ENCODE measurements around the gene SLC16A8.

SLC16A8 gene

GRCh38 chr22:38032681-38033521 lies 51.1 kb downstream of the SLC16A8 start (continued):
- TF ChIP-seq ZFHX2 (tag by site-specific recombination; conservative IDR thresholded peaks at IDR 0.05) (peak; percentile 87), ZNF776 (tag by site-specific recombination; IDR thresholded peaks at IDR 0.05; ENCODE audit: borderline replicate concordance) (no peak), ZNF214 (tag by site-specific recombination; IDR thresholded peaks at IDR 0.05; ENCODE audit: borderline replicate concordance) (no peak), ZNF704 (tag by site-specific recombination; IDR thresholded peaks at IDR 0.05) (no peak), HOXA7 (CRISPR knock-in tag; IDR thresholded peaks at IDR 0.05; ENCODE audit: borderline replicate concordance) (no peak), ZNF175 (tag by site-specific recombination; IDR thresholded peaks at IDR 0.05) (no peak), ZNF561 (tag by site-specific recombination; IDR thresholded peaks at IDR 0.05; ENCODE audit: borderline replicate concordance) (no peak), ZNF626 (tag by site-specific recombination; IDR thresholded peaks at IDR 0.05) (no peak), SCRT2 (tag by site-specific recombination; IDR thresholded peaks at IDR 0.05) (no peak), ZBTB44 (tag by site-specific recombination; IDR thresholded peaks at IDR 0.05) (no peak), ZNF416 (tag by site-specific recombination; IDR thresholded peaks at IDR 0.05) (no peak), ZNF174 (tag by site-specific recombination; IDR thresholded peaks at IDR 0.05) (no peak), TCF7L2 (IDR thresholded peaks at IDR 0.05; ENCODE audit: borderline replicate concordance, low read depth, low read length) (peak; percentile 83), ZNF76 (tag by site-specific recombination; IDR thresholded peaks at IDR 0.05; ENCODE audit: borderline replicate concordance, low read depth) (peak; percentile 46; the same call in 1 of the 2 replicates), SALL2 (tag by site-specific recombination; IDR thresholded peaks at IDR 0.05; ENCODE audit: borderline replicate concordance) (no peak), ZNF19 (tag by site-specific recombination; IDR thresholded peaks at IDR 0.05; ENCODE audit: low read depth) (no peak), ZBTB17 (tag by site-specific recombination; IDR thresholded peaks at IDR 0.05) (peak; percentile 67), ZNF221 (tag by site-specific recombination; IDR thresholded peaks at IDR 0.05; ENCODE audit: borderline replicate concordance) (no peak), ZNF610 (tag by site-specific recombination; IDR thresholded peaks at IDR 0.05; ENCODE audit: borderline replicate concordance) (no peak), ZNF571 (tag by site-specific recombination; IDR thresholded peaks at IDR 0.05) (no peak), ZSCAN16 (tag by site-specific recombination; IDR thresholded peaks at IDR 0.05) (no peak), ZNF629 (tag by site-specific recombination; IDR thresholded peaks at IDR 0.05) (peak; percentile 98), BCL11B (tag by site-specific recombination; IDR thresholded peaks at IDR 0.05; ENCODE audit: low read depth) (no peak), ZNF600 (tag by site-specific recombination; IDR thresholded peaks at IDR 0.05) (no peak), GLIS2 (tag by site-specific recombination; IDR thresholded peaks at IDR 0.05) (peak; percentile 91), KLF16 (tag by site-specific recombination; IDR thresholded peaks at IDR 0.05) (peak; percentile 78; the same call in 1 of the 2 replicates), ZNF670 (tag by site-specific recombination; IDR thresholded peaks at IDR 0.05; ENCODE audit: low read depth) (no peak), ZNF768 (tag by site-specific recombination; IDR thresholded peaks at IDR 0.05) (no peak), GLIS1 (tag by site-specific recombination; IDR thresholded peaks at IDR 0.05) (peak; percentile 100), ZNF157 (tag by site-specific recombination; IDR thresholded peaks at IDR 0.05) (no peak), ZNF664 (tag by site-specific recombination; IDR thresholded peaks at IDR 0.05) (no peak), ZNF16 (tag by site-specific recombination; IDR thresholded peaks at IDR 0.05; ENCODE audit: low read depth) (no peak), KLF17 (tag by site-specific recombination; IDR thresholded peaks at IDR 0.05) (peak; percentile 67; the same call in 1 of the 2 replicates), ZNF362 (tag by site-specific recombination; IDR thresholded peaks at IDR 0.05) (0 out of 2 replicates have a peak, but pooled peaks have one; percentile 61)
- TF ChIP-seq, protein P1, sequence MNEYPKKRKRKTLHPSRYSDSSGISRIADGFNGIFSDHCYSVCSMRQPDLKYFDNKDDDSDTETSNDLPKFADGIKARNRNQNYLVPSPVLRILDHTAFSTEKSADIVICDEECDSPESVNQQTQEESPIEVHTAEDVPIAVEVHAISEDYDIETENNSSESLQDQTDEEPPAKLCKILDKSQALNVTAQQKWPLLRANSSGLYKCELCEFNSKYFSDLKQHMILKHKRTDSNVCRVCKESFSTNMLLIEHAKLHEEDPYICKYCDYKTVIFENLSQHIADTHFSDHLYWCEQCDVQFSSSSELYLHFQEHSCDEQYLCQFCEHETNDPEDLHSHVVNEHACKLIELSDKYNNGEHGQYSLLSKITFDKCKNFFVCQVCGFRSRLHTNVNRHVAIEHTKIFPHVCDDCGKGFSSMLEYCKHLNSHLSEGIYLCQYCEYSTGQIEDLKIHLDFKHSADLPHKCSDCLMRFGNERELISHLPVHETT (tag by site-specific recombination; IDR thresholded peaks at IDR 0.05), result 0 out of 2 replicates have a peak, but pooled peaks have one; percentile 82

All from HEK293 (cell line).